Measurements from ENCODE around the gene FBF1.

The FBF1 gene

DNA sequence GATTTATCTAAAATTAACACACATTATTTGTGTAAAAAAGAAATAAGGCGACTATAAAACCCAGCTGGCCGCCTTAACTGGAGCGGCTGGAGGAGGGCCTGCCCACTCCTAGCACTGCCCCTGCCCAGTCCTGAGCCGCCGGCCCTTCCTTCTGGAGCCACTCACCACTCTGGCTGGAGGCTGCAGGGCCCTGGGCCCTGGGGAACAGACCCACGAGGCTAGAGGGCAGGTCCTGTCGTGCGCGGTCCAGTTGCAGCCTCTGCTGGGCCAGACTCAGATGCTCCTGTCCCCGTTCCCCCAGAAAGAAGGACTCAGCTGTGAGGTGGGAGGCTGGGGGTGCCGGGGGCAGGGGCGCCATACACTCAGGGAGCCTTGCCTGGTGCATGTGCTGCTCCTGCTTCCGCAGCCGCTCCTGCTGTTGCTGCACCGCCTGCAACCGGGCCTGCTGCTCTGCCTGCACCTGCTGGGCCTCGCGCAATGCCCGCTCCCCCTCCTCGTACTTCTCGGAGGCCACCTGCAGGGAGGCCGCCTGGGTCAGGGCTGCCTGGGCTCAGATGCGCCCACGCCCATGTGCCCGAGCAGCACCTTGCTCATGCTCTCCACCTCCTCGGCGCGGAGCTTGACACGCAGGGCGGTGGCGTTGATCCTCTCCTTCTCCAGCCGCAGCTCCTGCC lies 27.2 kb downstream of the FBF1 start:
- DNase-seq = peak; percentile 73

DNA sequence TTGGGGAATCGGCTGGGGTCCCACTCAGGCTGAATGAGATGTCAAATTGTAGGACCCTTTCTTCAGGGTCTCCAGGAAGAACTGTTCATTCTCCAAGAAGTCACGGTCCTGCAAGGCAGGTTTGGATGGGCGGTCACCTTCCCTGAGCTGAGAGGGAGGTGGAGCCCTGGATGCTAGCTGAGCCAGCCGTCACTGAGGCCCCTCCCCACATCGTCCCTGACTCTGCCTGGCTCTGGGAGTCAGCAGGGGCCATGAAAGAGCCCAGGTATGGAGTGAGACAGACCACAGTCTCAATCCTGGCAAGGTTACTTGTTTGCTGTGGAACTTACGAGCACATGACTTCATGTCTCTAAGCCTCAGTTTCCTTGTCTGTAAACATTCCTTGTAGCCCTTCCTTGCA lies 30.1 kb downstream of the FBF1 start:
- peak; percentile 88 for DNase-seq

DNA sequence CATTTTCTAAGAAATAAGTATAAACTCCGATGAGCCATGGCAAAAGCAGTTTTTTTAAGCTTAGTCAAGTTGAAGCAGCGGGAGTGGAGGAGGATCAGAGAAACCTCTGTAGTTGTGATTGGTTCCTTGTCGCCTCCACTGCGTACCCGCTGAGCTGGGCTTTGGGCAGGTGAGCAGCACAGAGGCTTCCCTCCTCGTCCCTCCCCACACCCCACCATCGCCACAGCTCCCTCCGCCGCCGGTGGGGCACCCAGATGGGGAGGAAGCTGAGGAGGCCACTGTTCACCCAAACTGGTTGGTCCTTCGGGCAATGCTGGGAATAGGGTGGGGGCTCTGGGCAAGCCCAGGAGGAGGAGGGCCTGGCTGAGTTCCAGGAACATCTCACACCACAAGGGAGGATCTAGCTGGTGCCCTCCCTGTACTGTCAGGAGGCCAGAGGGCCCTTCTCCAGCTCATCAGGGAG lies 31.0 kb downstream of the FBF1 start:
- peak; percentile 95 for DNase-seq

GRCh38 chr17:75909051-75909811 lies 31.6 kb downstream of the FBF1 start:
- DNase-seq = peak; percentile 94

DNA sequence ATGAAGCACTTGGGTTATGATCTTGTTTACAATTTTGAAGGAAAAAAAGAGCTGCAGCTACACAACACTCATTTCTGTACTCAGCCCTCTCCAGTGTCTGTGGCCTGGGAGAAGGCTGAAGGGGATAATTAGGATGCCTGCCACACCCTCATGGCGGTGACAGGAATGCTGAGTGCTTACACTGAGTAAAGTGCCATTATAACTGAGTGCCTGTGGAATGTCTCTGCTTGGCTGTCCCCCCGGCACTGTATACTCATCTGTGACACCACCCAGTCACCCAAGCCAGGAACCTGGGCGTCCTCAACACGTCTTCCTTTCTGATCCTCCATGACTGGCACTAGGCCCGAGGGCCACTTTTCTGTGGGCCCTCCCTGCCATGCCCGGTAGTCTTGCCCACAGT lies 32.6 kb downstream of the FBF1 start:
- peak; percentile 50 for DNase-seq

- peak; percentile 27 for DNase-seq
Measured at GRCh38 chr17:75906143-75906884, 34.5 kb downstream of the FBF1 start.

- peak; percentile 99 for DNase-seq
Measured at GRCh38 chr17:75904749-75905521, 35.9 kb downstream of the FBF1 start, which contains the start of gene MRPL38. Gene MRPL38 (minus strand): TSS chr17:75904884. CDS start chr17:75904875, 9 bp downstream.

- DNase-seq = no peak
Measured at GRCh38 chr17:75902406-75902805, 38.4 kb downstream of the FBF1 start.

DNA sequence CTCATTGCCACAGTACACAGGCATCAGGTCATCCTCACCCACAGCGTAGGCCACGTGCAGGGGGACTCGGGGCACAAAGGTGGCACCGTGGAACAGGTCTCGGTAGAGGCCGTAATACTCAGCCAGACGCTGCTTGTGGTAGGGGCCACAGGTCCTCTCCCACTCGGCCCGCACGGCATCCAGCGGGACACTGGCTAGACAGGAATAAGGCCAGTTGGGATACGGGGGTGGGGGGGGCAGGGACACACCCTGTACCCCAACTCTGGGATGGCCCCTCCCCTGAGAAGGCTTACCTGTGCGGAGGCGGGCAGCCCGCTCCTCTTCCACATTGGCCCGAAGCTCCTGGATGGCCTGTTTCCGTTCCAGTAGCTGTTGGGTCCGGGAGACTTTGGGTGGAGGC lies 39.1 kb downstream of the FBF1 start:
- DNase-seq = no peak

DNA sequence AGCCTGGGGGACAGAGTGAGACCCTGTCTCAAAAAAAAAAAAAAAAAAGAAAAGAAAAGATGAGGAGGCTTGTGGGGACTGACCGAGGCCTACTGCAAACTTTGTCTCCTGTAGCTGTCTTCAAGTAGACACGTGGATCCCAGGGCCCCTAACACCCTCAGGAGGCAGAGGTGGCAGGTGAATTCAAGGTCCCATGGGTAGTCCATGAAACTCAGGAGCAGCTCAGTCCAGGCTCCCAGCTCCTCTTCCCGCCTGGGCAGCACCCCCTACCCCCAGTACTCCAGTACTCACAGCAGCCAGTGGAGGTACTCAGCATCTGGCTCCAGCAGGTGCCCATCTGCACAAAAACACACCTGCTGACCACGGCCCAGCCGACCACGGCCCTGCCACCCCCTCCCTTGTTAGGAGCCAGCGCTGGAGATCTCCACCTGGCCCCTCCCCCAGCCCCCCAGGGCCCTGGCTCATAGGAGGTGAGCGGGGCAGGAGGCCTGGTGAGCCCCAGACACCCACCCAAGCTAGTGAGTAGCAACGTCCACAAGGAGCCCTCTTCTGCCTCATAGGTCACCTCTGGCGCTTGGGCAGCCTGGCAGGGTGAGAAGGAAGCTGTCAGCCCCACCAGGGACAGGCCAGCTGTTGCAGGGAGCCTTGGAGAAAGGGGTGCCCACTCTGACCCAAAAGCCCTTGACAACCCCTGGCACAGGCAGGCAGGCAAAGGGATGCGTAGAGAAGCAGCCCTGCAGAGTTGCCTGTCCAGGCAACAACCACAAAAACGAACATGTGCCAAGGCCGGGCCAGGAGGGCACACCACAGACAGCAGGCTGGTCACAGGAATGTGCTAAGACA lies 39.9 kb downstream of the FBF1 start:
- DNase-seq = no peak

DNA sequence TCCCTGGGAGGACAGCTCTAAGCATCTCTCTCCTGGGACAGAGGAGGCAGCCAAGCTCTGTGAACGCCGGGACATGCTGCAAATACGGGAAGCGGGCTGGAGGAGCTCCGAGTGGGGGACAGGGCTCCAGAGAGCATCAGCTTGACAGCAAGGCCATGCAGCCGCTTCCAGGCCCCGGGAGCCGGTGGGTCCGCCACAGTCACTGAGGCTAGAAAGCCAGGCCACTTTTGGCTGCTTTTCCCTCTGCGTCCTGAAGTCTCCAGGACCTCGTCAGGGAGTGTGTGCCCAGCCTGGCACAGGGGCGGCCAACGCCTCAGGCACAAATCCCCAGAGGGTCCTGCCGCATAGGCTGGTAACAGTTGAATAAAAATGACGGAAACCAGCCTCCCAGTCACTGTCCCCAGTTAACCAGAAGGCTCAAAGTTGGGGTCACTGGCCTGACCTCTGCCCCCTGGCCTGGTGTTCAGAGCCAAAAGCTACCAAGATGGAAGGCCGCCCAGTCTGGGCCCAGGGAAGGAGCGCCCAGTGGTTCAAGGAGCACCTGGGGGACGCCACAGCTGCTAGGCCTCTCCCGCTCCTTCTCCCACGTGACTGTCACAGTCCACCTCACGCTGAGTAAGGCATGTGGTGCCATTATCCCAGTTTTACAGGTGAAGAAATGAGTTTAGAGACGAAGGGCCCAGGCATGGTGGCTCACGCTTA lies 40.9 kb downstream of the FBF1 start:
- no peak for DNase-seq

DNA sequence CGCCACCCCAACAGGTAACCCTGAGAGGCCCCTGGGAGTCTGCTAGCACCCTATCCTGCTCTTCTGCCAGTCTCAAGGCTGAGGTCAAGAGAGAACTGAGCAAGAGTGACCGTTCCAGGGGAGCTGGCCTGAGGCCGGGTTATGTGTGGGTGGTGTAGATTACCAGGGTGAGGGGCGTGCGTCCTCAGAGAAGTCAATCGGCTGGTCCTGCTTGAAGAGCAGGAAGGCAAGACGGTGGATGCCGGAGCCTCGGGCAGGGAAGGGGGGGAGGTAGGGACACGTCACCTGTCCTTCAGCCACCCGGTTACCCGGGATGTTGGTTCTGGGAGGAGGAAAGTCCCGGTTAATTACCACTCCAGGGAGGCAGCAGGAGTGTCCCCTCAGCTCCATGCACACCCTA lies 41.5 kb downstream of the FBF1 start:
- no peak for DNase-seq

DNA sequence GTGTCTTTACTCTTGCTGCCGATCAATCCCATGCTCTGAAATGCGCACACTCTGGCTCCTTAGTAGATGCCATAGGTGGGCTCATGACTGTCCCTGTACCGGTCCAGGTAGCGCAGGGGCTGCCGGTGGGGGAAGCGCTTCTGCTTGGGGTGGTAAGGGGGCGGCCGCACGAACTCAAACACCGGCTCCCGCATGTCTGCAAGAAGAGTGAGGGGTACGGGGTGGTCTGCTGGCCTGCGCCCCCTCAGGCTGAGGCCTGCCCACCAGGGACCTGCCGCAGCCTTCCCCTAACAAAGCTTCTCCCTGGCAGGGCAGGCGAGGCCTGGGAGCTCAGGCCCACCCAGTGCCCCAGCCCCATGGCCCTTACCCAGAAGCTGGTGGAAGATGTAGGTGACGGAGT lies 42.1 kb downstream of the FBF1 start:
- DNase-seq = no peak

- DNase-seq = no peak
Measured at GRCh38 chr17:75898065-75898464, 42.8 kb downstream of the FBF1 start.

GRCh38 chr17:75897160-75898019 lies 43.5 kb downstream of the FBF1 start:
- DNase-seq = no peak

GRCh38 chr17:75896415-75897159 lies 44.3 kb downstream of the FBF1 start, which contains the start of gene TRIM65:
Gene TRIM65 (minus strand): TSS chr17:75896951. CDS start chr17:75896937, 14 bp downstream.
- peak; percentile 91 for DNase-seq

- peak; percentile 27 for DNase-seq
Measured at GRCh38 chr17:75895370-75896155, 45.3 kb downstream of the FBF1 start.

GRCh38 chr17:75894049-75894733 lies 46.7 kb downstream of the FBF1 start:
- DNase-seq = no peak
